ENCODE measurements around the gene MAML1. TPM values are rescaled to one million over a fixed set of nuclear protein-coding genes. Genes with fewer than 3 reads are reported as not detected.

The MAML1 gene
- total RNA-seq, 2 experiments from 2014 or later = 20.3 to 22.2 TPM

- Mint-ChIP-seq H3K36me3 (peaks cover 41% of the 10 kb centered on the region), H3K9me3 (no peaks in the 10 kb centered on the region), H3K27ac (peak overlapping the region; percentile 98), H3K4me3 (peak overlapping the region; percentile 97), H3K27me3 (no peaks in the 10 kb centered on the region), H3K4me1 (ENCODE audit: low read depth) (peaks cover 48% of the 10 kb centered on the region)
- POLR2A ChIA-PET = interaction anchor here (1.5 to 2.4 kb wide), 3 partner anchors 22 to 77 kb away, joined by 18 to 21 read pairs (median 18); partner anchors contain the start of genes HNRNPH1 and MAML1
- CTCF ChIA-PET = interaction anchor here (2.9 kb wide), 1 partner anchor 21 kb away, joined by 9 read pairs; the partner anchor contains the start of gene CBY3
- intact Hi-C loops (cut with micrococcal nuclease) = no loop called here
- DNase-seq = peak; percentile 11
Measured at GRCh38 chr5:179700401-179700918, 32.2 kb upstream of the MAML1 start.

- Mint-ChIP-seq H3K27me3 (no peaks in the 10 kb centered on the region), H3K27ac (no peak overlapping the region), H3K4me3 (no peak overlapping the region), H3K36me3 (peaks cover 49% of the 10 kb centered on the region), H3K4me1 (ENCODE audit: low read depth) (peaks cover 5% of the 10 kb centered on the region), H3K9me3 (no peaks in the 10 kb centered on the region)
- ChIA-PET CTCF (interaction anchor here (1.0 kb wide), 1 partner anchor 47 kb away, joined by 3 read pairs; no protein-coding TSS in a partner anchor), POLR2A (interaction anchor here (2.0 kb wide), 1 partner anchor 93 kb away, joined by 6 read pairs; the partner anchor contains the start of gene HNRNPH1)
- intact Hi-C loops (cut with micrococcal nuclease) = no loop called here
- no peak for DNase-seq
Measured at GRCh38 chr5:179716286-179716685, 16.3 kb upstream of the MAML1 start.

- ChIA-PET POLR2A (no interaction called here), CTCF (interaction anchor here (1.5 kb wide), 1 partner anchor 12 kb away, joined by 7 read pairs; the partner anchor contains the start of gene MAML1)
- peaks cover 64% of the 10 kb centered on the region for H3K36me3 Mint-ChIP-seq
- peak overlapping the region; percentile 14 for H3K27ac Mint-ChIP-seq
- DNase-seq = no peak
- H3K9me3 Mint-ChIP-seq = no peaks in the 10 kb centered on the region
- no peaks in the 10 kb centered on the region for H3K27me3 Mint-ChIP-seq
- no peak overlapping the region for H3K4me3 Mint-ChIP-seq
- H3K4me1 Mint-ChIP-seq (ENCODE audit: low read depth) = peaks cover 5% of the 10 kb centered on the region
- intact Hi-C loops (cut with micrococcal nuclease) = no loop called here
Measured at GRCh38 chr5:179720222-179720621, 12.4 kb upstream of the MAML1 start.

GRCh38 chr5:179724163-179724562 lies 8.5 kb upstream of the MAML1 start:
- no peak for DNase-seq
- no peaks in the 10 kb centered on the region for H3K27me3 Mint-ChIP-seq
- no peaks in the 10 kb centered on the region for H3K4me1 Mint-ChIP-seq (ENCODE audit: low read depth)
- intact Hi-C loops (cut with micrococcal nuclease) = no loop called here
- H3K9me3 Mint-ChIP-seq = no peaks in the 10 kb centered on the region
- ChIA-PET CTCF (interaction anchor here (1.4 kb wide), 1 partner anchor 39 kb away, joined by 4 read pairs; no protein-coding TSS in a partner anchor), POLR2A (no interaction called here)
- peaks cover 64% of the 10 kb centered on the region for H3K36me3 Mint-ChIP-seq
- no peak overlapping the region for H3K27ac Mint-ChIP-seq
- H3K4me3 Mint-ChIP-seq = no peak overlapping the region

GRCh38 chr5:179727106-179727505 lies 5.5 kb upstream of the MAML1 start:
- no peaks in the 10 kb centered on the region for H3K27me3 Mint-ChIP-seq
- intact Hi-C loops (cut with micrococcal nuclease) = no loop called here
- H3K9me3 Mint-ChIP-seq = no peaks in the 10 kb centered on the region
- H3K27ac Mint-ChIP-seq = peak overlapping the region; percentile 28
- DNase-seq = no peak
- H3K4me3 Mint-ChIP-seq = no peak overlapping the region
- H3K4me1 Mint-ChIP-seq (ENCODE audit: low read depth) = peaks cover 16% of the 10 kb centered on the region
- peaks cover 65% of the 10 kb centered on the region for H3K36me3 Mint-ChIP-seq
- ChIA-PET CTCF (interaction anchor here (0.7 kb wide), 1 partner anchor 17 kb away, joined by 3 read pairs; no protein-coding TSS in a partner anchor), POLR2A (interaction anchor here (0.5 kb wide), 1 partner anchor 82 kb away, joined by 3 read pairs; no protein-coding TSS in a partner anchor)

GRCh38 chr5:179729303-179729702 lies 3.3 kb upstream of the MAML1 start:
- H3K27ac Mint-ChIP-seq = no peak overlapping the region
- H3K36me3 Mint-ChIP-seq = peaks cover 49% of the 10 kb centered on the region
- H3K4me1 Mint-ChIP-seq (ENCODE audit: low read depth) = peaks cover 19% of the 10 kb centered on the region
- no peak overlapping the region for H3K4me3 Mint-ChIP-seq
- no peaks in the 10 kb centered on the region for H3K9me3 Mint-ChIP-seq
- ChIA-PET CTCF (interaction anchor here (1.2 kb wide), 1 partner anchor 50 kb away, joined by 3 read pairs; no protein-coding TSS in a partner anchor), POLR2A (interaction anchor here (0.5 to 4.5 kb wide), 3 partner anchors 11 to 106 kb away, joined by 4 to 28 read pairs (median 4); partner anchors contain the start of gene HNRNPH1)
- intact Hi-C loops (cut with micrococcal nuclease) = no loop called here
- H3K27me3 Mint-ChIP-seq = no peaks in the 10 kb centered on the region
- no peak for DNase-seq

- peaks cover 23% of the 10 kb centered on the region for H3K4me1 Mint-ChIP-seq (ENCODE audit: low read depth)
- H3K9me3 Mint-ChIP-seq = no peaks in the 10 kb centered on the region
- H3K27me3 Mint-ChIP-seq = no peaks in the 10 kb centered on the region
- ChIA-PET POLR2A (interaction anchor here (0.5 to 4.5 kb wide), 3 partner anchors 11 to 106 kb away, joined by 4 to 28 read pairs (median 4); partner anchors contain the start of gene HNRNPH1), CTCF (interaction anchor here (0.9 to 1.2 kb wide), 3 partner anchors 9 to 50 kb away, joined by 3 read pairs; no protein-coding TSS in a partner anchor)
- peak overlapping the region; percentile 30 for H3K27ac Mint-ChIP-seq
- H3K4me3 Mint-ChIP-seq = no peak overlapping the region
- peaks cover 50% of the 10 kb centered on the region for H3K36me3 Mint-ChIP-seq
- no peak for DNase-seq
- intact Hi-C loops (cut with micrococcal nuclease) = no loop called here
Measured at GRCh38 chr5:179729727-179730126, 2.9 kb upstream of the MAML1 start.

- peaks cover 50% of the 10 kb centered on the region for H3K36me3 Mint-ChIP-seq
- intact Hi-C loops (cut with micrococcal nuclease) = no loop called here
- DNase-seq = no peak
- H3K9me3 Mint-ChIP-seq = no peaks in the 10 kb centered on the region
- no peaks in the 10 kb centered on the region for H3K27me3 Mint-ChIP-seq
- ChIA-PET CTCF (interaction anchor here (0.9 to 1.2 kb wide), 3 partner anchors 8 to 51 kb away, joined by 3 read pairs; no protein-coding TSS in a partner anchor), POLR2A (interaction anchor here (1.5 to 4.5 kb wide), 2 partner anchors 12 to 107 kb away, joined by 4 to 28 read pairs; partner anchors contain the start of gene HNRNPH1)
- H3K27ac Mint-ChIP-seq = peak overlapping the region; percentile 83
- H3K4me1 Mint-ChIP-seq (ENCODE audit: low read depth) = peaks cover 28% of the 10 kb centered on the region
- H3K4me3 Mint-ChIP-seq = no peak overlapping the region
Measured at GRCh38 chr5:179730356-179730755, 2.3 kb upstream of the MAML1 start.

- H3K36me3 Mint-ChIP-seq = peaks cover 50% of the 10 kb centered on the region
- intact Hi-C loops (cut with micrococcal nuclease) = no loop called here
- no peak for DNase-seq
- peaks cover 30% of the 10 kb centered on the region for H3K4me1 Mint-ChIP-seq (ENCODE audit: low read depth)
- H3K27ac Mint-ChIP-seq = peak overlapping the region; percentile 83
- no peak overlapping the region for H3K4me3 Mint-ChIP-seq
- no peaks in the 10 kb centered on the region for H3K9me3 Mint-ChIP-seq
- H3K27me3 Mint-ChIP-seq = no peaks in the 10 kb centered on the region
- CTCF ChIA-PET = interaction anchor here (1.0 to 1.2 kb wide), 2 partner anchors 32 to 51 kb away, joined by 3 read pairs; no protein-coding TSS in a partner anchor
- POLR2A ChIA-PET = interaction anchor here (1.5 to 4.5 kb wide), 2 partner anchors 13 to 107 kb away, joined by 4 to 28 read pairs; partner anchors contain the start of gene HNRNPH1
Measured at GRCh38 chr5:179730852-179731251, 1.8 kb upstream of the MAML1 start.

GRCh38 chr5:179731791-179732411 lies 721 bp upstream of the MAML1 start:
- DNase-seq = peak; percentile 52
- peaks cover 40% of the 10 kb centered on the region for H3K36me3 Mint-ChIP-seq
- peaks cover 36% of the 10 kb centered on the region for H3K4me1 Mint-ChIP-seq (ENCODE audit: low read depth)
- intact Hi-C loops (cut with micrococcal nuclease) = loop anchor here (1.0 to 2.0 kb wide), 9 partner anchors 28 to 173 kb away; partner anchors contain the start of genes CANX, HNRNPH1 and MRNIP
- peak overlapping the region; percentile 90 for H3K27ac Mint-ChIP-seq
- no peaks in the 10 kb centered on the region for H3K27me3 Mint-ChIP-seq
- CTCF ChIA-PET = interaction anchor here (0.6 to 9.7 kb wide), 8 partner anchors 11 to 238 kb away, joined by 3 to 61 read pairs (median 5); partner anchors contain the start of gene HNRNPH1
- POLR2A ChIA-PET = interaction anchor here (0.8 to 4.5 kb wide), 10 partner anchors 27 to 181 kb away, joined by 3 to 28 read pairs (median 4); partner anchors contain the start of genes HNRNPH1 and RUFY1
- H3K9me3 Mint-ChIP-seq = no peaks in the 10 kb centered on the region
- peak overlapping the region; percentile 70 for H3K4me3 Mint-ChIP-seq

GRCh38 chr5:179732918-179733771 lies 523 bp downstream of the MAML1 start:
- peak overlapping the region; percentile 98 for H3K4me3 Mint-ChIP-seq
- POLR2A ChIA-PET = interaction anchor here (0.6 to 4.5 kb wide), 10 partner anchors 27 to 183 kb away, joined by 3 to 28 read pairs (median 4); partner anchors contain the start of genes HNRNPH1 and RUFY1
- intact Hi-C loops (cut with micrococcal nuclease) = loop anchor here (1.0 to 2.0 kb wide), 9 partner anchors 27 to 174 kb away; partner anchors contain the start of genes CANX, HNRNPH1 and MRNIP

More at GRCh38 chr5:179732918-179733771, 523 bp downstream of the MAML1 start:
- peak; percentile 56 for DNase-seq
- Mint-ChIP-seq H3K27me3 (no peaks in the 10 kb centered on the region), H3K9me3 (no peaks in the 10 kb centered on the region), H3K27ac (peak overlapping the region; percentile 92), H3K4me1 (ENCODE audit: low read depth) (peaks cover 49% of the 10 kb centered on the region), H3K36me3 (peaks cover 34% of the 10 kb centered on the region)
- CTCF ChIA-PET = interaction anchor here (1.2 to 9.7 kb wide), 5 partner anchors 13 to 110 kb away, joined by 4 to 61 read pairs (median 7); partner anchors contain the start of gene HNRNPH1

Measured in activated CD4-positive, alpha-beta memory T cell treated with anti-CD3 and anti-CD28 coated beads for 36 hours (primary cell).